Stomach (tissue), 4 donors: Measurements from ENCODE around the gene NUDT1.

Experiments
- CTCF ChIP-seq, 7 experiments: fragments of 450-650 bp in 4 of 7; fragments of 200-600 bp in 3 of 7; sonication (generic) in 3 of 7; IDR thresholded peaks; one replicate each; pipeline ENCODE4 v1.5.1; 2016 to 2019; ENCODE audit warnings: antibody characterized with exemption in 7 of 7, control low read depth in 2 of 7, mild to moderate bottlenecking in 1 of 7
- EP300 ChIP-seq: sonication (generic); formaldehyde crosslinking; IDR thresholded peaks from one replicate; pipeline ENCODE4 v1.6.1; 2017; ENCODE audit warnings: antibody characterized with exemption
- POLR2A ChIP-seq, 4 donors: fragments of 450-650 bp; IDR thresholded peaks; one replicate each; pipeline ENCODE4 v1.6.1; 2016; ENCODE audit warnings: antibody characterized with exemption in 4 of 4, control low read depth in 2 of 4, mild to moderate bottlenecking in 1 of 4, moderate library complexity in 1 of 4

DNA sequence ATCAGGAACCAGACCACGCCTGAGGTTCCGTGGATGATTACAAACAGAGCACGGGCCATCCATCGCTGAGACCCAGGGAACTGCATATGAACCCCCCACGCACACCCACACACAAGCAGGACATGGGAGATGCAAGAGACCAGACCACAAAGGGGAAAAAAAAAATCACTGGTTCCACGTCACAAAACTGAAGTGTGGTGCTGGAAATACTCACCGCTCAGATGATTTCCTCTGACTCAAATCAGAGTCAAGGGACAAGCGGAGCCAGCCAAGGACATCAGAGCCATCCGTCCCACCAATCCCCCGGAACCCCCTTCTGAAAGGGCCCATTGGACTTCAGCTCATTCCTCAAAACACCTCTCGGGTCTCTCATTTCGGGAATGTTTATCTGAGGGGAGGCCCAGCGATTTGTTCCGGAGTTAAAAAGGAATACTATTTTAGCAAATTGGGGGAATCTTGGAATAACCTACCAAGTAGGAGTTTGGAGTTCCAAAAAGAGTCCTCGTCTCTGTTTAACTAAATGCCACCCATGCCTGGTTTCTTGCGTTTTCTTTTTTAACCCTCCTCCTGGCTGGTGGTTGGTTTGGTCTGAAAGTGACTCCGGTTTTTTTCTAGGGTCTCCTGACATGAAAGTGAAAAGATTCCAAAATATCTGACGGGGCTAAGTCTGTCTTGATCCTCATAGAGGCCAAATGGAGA, 57.3 kb downstream of the NUDT1 start:
- TF ChIP-seq CTCF (IDR thresholded peaks at IDR 0.05), result no peak
- no peak for TF ChIP-seq POLR2A (IDR thresholded peaks at IDR 0.05)
- TF ChIP-seq EP300, result no peak
